Raji (cell line): ENCODE data around the gene NPL.
A peak's percentile ranks its signal among the peaks of the same experiment; 100 is the strongest.

Experiments used
- POLR2A ChIP-seq: IDR thresholded peaks from 2 replicates; pipeline ENCODE4 v1.6.1; 2011; ENCODE audit warnings: low read depth, low read length, control low read depth; ENCODE audit not compliant: insufficient read depth

Gene NPL

DNA sequence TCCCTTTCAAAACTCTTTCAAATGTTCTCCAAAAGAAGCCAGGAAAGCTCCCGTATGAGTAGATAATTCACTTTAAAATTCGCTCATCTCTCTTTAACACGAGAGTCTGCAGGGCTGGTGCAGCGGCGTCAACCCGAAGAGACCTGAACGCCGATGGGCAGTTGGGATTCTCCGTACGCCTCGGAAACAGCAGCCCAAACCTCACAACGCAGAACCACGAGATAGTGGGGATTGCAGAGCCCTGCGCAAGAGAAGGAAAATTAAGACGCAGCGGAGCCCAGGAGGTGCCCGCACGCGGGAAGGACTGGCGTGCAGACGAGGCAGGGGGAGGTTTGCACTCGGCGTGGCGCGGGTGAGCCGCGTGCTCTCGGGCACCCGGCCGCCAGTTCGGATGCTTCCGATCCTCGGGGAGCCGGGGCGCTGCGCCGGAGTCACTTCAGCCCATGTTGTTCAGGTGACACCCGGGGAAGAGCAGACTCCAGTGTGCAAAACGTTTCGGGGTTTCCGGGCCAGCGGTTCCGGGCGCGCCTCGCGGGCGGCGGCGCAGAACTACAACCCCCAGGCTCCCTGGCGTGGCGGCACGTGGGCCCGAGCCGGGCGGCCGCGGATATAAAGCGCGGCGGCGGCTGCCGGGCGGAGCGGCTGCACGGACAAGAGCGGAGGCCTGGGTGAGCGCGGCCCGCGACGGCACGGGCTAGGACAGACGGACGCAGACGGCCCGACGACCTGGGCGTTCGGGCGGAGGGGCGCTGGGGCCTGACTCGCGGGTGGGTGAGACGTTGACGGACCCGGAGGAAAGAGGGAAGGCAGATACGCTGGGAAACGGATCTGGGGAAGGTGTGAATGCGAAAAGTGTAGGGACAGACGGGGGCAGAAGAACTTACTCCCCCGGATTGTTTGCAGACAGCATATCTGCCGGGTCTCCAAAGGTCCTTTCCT, at the start of gene NPL:
NPL (plus strand) TSS at position 636 of the 939 bp plus-strand sequence. CDS start 4,599 bp downstream, outside the sequence.
- peak; percentile 75 for TF ChIP-seq POLR2A

DNA sequence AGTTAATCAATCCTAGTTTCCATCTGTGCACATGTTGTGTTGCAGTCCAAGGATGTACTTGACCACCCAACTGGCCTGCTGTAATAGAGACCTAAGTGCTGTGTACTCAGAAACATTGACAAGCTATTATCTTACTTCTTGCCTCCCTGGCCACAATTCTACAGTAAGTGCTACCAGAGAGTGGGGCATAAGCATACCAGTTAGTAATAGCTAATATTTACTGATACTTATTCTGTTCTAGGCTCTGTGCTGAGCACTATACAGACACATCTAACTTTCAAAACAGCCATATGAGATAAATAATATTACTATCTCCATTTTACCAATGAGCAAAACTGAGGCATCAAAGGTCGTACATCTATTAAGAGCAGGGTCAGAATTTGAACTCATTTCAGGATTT, 49.5 kb upstream of the NPL start:
- no peak for TF ChIP-seq POLR2A

- no peak for TF ChIP-seq POLR2A
These were observed 46.8 kb upstream of the NPL start for GRCh38 chr1:182742780-182743179.

- no peak for TF ChIP-seq POLR2A
These were observed 37.2 kb upstream of the NPL start for GRCh38 chr1:182752077-182752988.

- TF ChIP-seq POLR2A: no peak
These were observed 35.5 kb upstream of the NPL start for GRCh38 chr1:182754087-182754486.

GRCh38 chr1:182754543-182755314, 34.8 kb upstream of the NPL start:
- no peak for TF ChIP-seq POLR2A

DNA sequence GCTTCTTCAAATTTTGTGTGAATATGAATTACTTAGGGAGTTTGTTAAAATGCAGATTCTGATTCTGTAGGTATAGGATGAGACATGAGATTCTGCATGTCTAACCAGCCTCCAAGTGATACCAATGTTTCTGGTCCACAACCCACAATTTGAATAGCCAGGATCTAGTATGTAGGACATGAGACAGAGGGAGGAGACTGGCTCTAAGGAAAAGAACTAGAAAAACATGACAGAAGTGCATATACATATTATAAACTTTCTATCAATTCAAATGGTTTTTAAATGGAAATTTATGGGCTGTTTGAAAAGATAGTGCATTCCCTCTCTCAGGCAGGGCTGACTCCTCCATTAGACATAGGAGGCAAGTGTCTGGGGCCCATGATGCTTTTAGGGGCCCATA, 33.9 kb upstream of the NPL start:
- TF ChIP-seq POLR2A: no peak

GRCh38 chr1:182756423-182756822, 33.1 kb upstream of the NPL start:
- no peak for TF ChIP-seq POLR2A

- TF ChIP-seq POLR2A: no peak
These were observed 27.9 kb upstream of the NPL start for GRCh38 chr1:182761396-182762395.

DNA sequence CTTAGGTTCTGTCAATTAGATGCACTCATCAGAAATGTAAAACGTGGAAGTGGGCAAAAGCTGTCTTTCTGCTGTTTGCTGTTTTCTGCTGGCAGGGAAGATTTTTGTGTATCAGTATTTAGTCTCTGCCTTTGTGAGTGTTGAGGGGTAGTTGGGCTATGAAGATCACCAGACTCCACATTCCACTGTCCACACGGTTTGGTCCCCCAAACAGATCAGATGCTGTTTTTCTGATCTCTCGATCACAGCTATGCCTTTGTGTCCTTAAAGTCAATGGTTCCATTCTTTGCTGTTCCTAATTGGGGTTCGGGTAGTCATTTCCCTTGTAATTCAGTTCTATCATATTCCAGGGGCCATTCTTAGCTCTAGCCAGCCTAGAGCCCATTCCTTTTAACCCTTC, 27.0 kb upstream of the NPL start:
- TF ChIP-seq POLR2A: no peak

DNA sequence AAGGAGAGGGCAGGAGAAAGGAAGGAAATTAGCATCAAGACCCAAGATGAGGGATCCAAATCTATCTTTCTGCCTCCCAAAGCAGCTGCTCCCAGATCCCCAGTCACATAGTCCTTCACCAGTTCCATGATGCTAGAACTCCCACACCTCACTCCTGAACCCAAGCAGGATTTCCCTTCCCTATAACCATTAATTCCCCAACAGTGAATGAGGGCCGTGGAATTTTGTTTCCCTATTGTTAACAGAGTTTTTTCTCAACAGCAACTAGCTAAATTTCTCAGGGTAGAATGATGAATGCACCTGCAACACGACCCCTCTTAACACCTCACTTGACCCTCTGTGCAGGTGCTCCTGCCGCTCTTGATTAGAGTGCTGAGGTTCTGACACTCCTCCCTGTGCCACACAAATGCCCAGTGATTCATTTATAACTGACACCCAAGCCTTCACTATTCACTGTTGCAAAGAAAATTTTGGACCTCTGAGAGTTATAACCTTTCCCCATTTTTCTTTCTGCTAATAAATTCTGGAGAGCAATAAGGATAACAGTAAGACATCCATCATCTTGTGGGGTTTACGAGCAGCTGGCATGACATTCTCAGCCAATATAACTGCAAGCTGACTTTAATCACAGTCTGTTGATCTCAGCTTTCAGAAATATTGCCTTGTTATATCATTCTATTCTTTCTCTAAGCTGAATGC, 25.4 kb upstream of the NPL start:
- TF ChIP-seq POLR2A: no peak

DNA sequence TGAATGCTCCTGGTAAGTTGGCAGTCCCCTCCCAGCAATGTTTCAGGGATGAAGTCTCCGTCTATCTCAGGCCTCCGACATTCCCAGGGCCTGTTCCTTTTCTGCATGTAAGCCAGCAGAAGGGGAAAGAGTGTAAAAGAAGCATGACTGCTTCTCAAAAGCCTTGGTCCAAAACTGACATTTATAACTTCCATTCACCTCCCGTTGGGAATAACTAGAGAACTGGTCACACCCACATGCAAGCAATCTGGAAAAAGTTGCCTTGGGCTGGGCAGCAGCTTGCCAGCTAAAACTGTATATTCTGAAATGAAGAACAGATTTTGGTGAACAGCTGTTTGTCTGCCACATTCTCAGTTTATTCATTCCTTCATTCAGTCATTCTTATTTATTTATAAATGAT, 24.2 kb upstream of the NPL start:
- TF ChIP-seq POLR2A: no peak

GRCh38 chr1:182766050-182766449, 23.5 kb upstream of the NPL start:
- TF ChIP-seq POLR2A: no peak
